Kasumi-1 (cell line): ENCODE data around the gene LRRC8B.
A peak's percentile ranks its signal among the peaks of the same experiment; 100 is the strongest.
"Not testable (repeated sequence)": the region's sequence is repeated elsewhere in the genome, so short reads cannot be mapped to it uniquely, and the experiment has no call there.

Experiments used
- DNase-seq, 2 experiments: peaks; one replicate each; lab custom pipeline; 2025; lab: John Stamatoyannopoulos, UW

LRRC8B gene

GRCh38 chr1:89525169-89525855, 683 bp downstream of the LRRC8B start:
- DNase-seq: peak; percentile 63 to 69

GRCh38 chr1:89527256-89527655, 2.6 kb downstream of the LRRC8B start:
- no peak for DNase-seq

- DNase-seq: no peak
Measured at GRCh38 chr1:89527750-89528381, 3.2 kb downstream of the LRRC8B start.

GRCh38 chr1:89528382-89528780, 3.8 kb downstream of the LRRC8B start:
- no peak for DNase-seq

- no peak for DNase-seq
Measured at GRCh38 chr1:89529196-89529595, 4.6 kb downstream of the LRRC8B start.

- no peak for DNase-seq
Measured at GRCh38 chr1:89530444-89531089, 5.9 kb downstream of the LRRC8B start.

GRCh38 chr1:89531480-89532139, 7.0 kb downstream of the LRRC8B start:
- DNase-seq: no peak

GRCh38 chr1:89532228-89532627, 7.6 kb downstream of the LRRC8B start:
- DNase-seq: no peak

GRCh38 chr1:89532866-89533265, 8.2 kb downstream of the LRRC8B start:
- DNase-seq: no peak

GRCh38 chr1:89535537-89535936, 10.9 kb downstream of the LRRC8B start:
- DNase-seq: no peak

GRCh38 chr1:89536555-89537341, 12.1 kb downstream of the LRRC8B start:
- DNase-seq: no peak

- DNase-seq: peak; percentile 91 to 95
Measured at GRCh38 chr1:89538361-89538760, 13.7 kb downstream of the LRRC8B start.

GRCh38 chr1:89539128-89539527, 14.5 kb downstream of the LRRC8B start:
- DNase-seq: no peak

GRCh38 chr1:89540406-89540970, 15.9 kb downstream of the LRRC8B start:
- peak; percentile 67 to 79 for DNase-seq

- DNase-seq: no peak
Measured at GRCh38 chr1:89542345-89542744, 17.7 kb downstream of the LRRC8B start.

GRCh38 chr1:89543632-89544031, 19.0 kb downstream of the LRRC8B start:
- not testable (repeated sequence) for DNase-seq

- peak in 1 of 2 experiments; percentile 34 for DNase-seq
Measured at GRCh38 chr1:89545264-89546038, 20.8 kb downstream of the LRRC8B start.

GRCh38 chr1:89546082-89546889, 21.7 kb downstream of the LRRC8B start:
- peak in 1 of 2 experiments; percentile 13 for DNase-seq

- DNase-seq: no peak
Measured at GRCh38 chr1:89546934-89547562, 22.4 kb downstream of the LRRC8B start.
